ENCODE measurements around the gene CDRT4. TPM values are rescaled to one million over a fixed set of nuclear protein-coding genes. Genes with fewer than 3 reads are reported as not detected.

CDRT4 gene
- total RNA-seq = 6.7 TPM

DNA sequence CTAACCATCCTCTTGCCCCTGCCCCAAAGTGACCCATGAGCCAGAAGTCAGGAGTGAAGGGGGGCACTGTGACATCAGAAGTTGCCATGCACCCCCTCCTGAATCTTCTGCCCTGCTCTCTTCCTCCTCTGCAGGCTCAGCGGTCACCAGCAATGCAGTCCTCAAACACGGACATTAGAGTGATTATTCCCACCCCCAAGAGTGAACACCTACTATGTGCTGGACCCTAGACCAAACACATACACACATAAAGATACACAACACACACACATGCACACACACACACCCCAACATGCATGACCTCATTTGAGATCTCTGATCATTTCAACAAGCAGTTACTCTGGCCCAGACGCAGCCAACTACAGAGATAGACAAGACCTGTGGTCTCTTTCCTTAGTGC is at the start of gene CDRT4:
Gene CDRT4 (minus strand): TSS at position 30 of the 400 bp plus-strand sequence. CDS start 27,383 bp downstream, outside the sequence.

Other genes with a start within 250 kb of the CDRT4 start
- gene PMP22, start 202.3 kb downstream of the CDRT4 start, total RNA-seq = 120 TPM
- gene TEKT3, start 126.0 kb downstream of the CDRT4 start, total RNA-seq = 3.1 TPM
- gene TVP23C, start 95.9 kb upstream of the CDRT4 start, total RNA-seq = 47.6 TPM
- 1.5 TPM for gene FBXW10B, start 152.1 kb upstream of the CDRT4 start, total RNA-seq
- gene TRIM16, start 216.7 kb upstream of the CDRT4 start, total RNA-seq = 44.8 TPM
- 98.1 TPM for gene ZNF286A, start 232.1 kb upstream of the CDRT4 start, total RNA-seq

All from camera-type eye (tissue), 1 donor.